NCI-H187 treated with DMSO at 0.1 percent for 48 hours (cell line): ENCODE measurements around the gene SLC40A1.

Experiments used
- DNase-seq: peaks from one replicate; lab custom pipeline; 2025; lab: John Stamatoyannopoulos, UW

Gene SLC40A1

GRCh38 chr2:189569295-189569910 is 11.2 kb downstream of the SLC40A1 start:
- DNase-seq, result no peak

GRCh38 chr2:189566046-189566445 is 14.5 kb downstream of the SLC40A1 start:
- DNase-seq, result no peak

- DNase-seq, result no peak
Observed at GRCh38 chr2:189561371-189562038, 19.1 kb downstream of the SLC40A1 start.

- no peak for DNase-seq
Observed at GRCh38 chr2:189560273-189560586, 20.4 kb downstream of the SLC40A1 start.

GRCh38 chr2:189559579-189560272 is 20.9 kb downstream of the SLC40A1 start:
- DNase-seq, result no peak

- DNase-seq, result no peak
Observed at GRCh38 chr2:189558516-189559272, 21.9 kb downstream of the SLC40A1 start.

- DNase-seq, result no peak
Observed at GRCh38 chr2:189557373-189557772, 23.2 kb downstream of the SLC40A1 start.

- DNase-seq, result no peak
Observed at GRCh38 chr2:189556526-189556925, 24.1 kb downstream of the SLC40A1 start.

GRCh38 chr2:189555232-189555631 is 25.4 kb downstream of the SLC40A1 start:
- DNase-seq, result no peak

- DNase-seq, result no peak
Observed at GRCh38 chr2:189553504-189554088, 27.0 kb downstream of the SLC40A1 start.

GRCh38 chr2:189552991-189553404 is 27.6 kb downstream of the SLC40A1 start:
- no peak for DNase-seq

GRCh38 chr2:189552334-189552990 is 28.1 kb downstream of the SLC40A1 start:
- no peak for DNase-seq

- DNase-seq, result no peak
Observed at GRCh38 chr2:189551808-189552207, 28.8 kb downstream of the SLC40A1 start.

GRCh38 chr2:189549449-189549832 is 31.1 kb downstream of the SLC40A1 start:
- no peak for DNase-seq

- no peak for DNase-seq
Observed at GRCh38 chr2:189548666-189549448, 31.7 kb downstream of the SLC40A1 start.

- DNase-seq, result no peak
Observed at GRCh38 chr2:189545418-189545817, 35.2 kb downstream of the SLC40A1 start.

- DNase-seq, result no peak
Observed at GRCh38 chr2:189544318-189545042, 36.1 kb downstream of the SLC40A1 start.

GRCh38 chr2:189543367-189543766 is 37.2 kb downstream of the SLC40A1 start:
- DNase-seq, result no peak

GRCh38 chr2:189542145-189542882 is 38.3 kb downstream of the SLC40A1 start:
- DNase-seq, result no peak

- no peak for DNase-seq
Observed at GRCh38 chr2:189541591-189541990, 39.0 kb downstream of the SLC40A1 start.
